Endodermal cell (in vitro differentiated cells): Measurements from ENCODE around the gene IL1RAP. TPM values are rescaled to one million over a fixed set of nuclear protein-coding genes. Genes with fewer than 3 reads are reported as not detected.

Experiments used
- DNase-seq: peaks from one replicate; pipeline ENCODE4 v3.0.0-alpha.2; 2017
- H3K27ac ChIP-seq: 2 replicates; pipeline ENCODE4 v1.5.1; 2013; ENCODE audit warnings: mild to moderate bottlenecking, low read depth, low read length, moderate library complexity
- H3K27me3 ChIP-seq: 2 replicates; pipeline ENCODE4 v1.6.1; 2013; ENCODE audit warnings: mild to moderate bottlenecking, low read length, moderate library complexity; ENCODE audit not compliant: insufficient read depth, control insufficient read depth, poor library complexity, severe bottlenecking
- H3K36me3 ChIP-seq: 2 replicates; pipeline ENCODE4 v1.7.0; 2013; ENCODE audit warnings: mild to moderate bottlenecking, low read length, moderate library complexity; ENCODE audit not compliant: control insufficient read depth, insufficient read depth
- H3K4me1 ChIP-seq: one replicate; pipeline ENCODE4 v1.7.0; 2013; ENCODE audit warnings: low read length; ENCODE audit not compliant: control insufficient read depth, insufficient read depth
- H3K4me3 ChIP-seq: 2 replicates; pipeline ENCODE4 v1.5.1; 2013; ENCODE audit warnings: mild to moderate bottlenecking, low read length, moderate library complexity
- H3K9ac ChIP-seq: 2 replicates; pipeline ENCODE4 v1.6.1; 2013; ENCODE audit warnings: mild to moderate bottlenecking, low read length, moderate library complexity; ENCODE audit not compliant: poor library complexity, severe bottlenecking; ENCODE audit errors: extremely low read depth
- H3K9me3 ChIP-seq: 2 replicates; pipeline ENCODE4 v1.6.1; 2013; ENCODE audit warnings: mild to moderate bottlenecking, low read length, moderate library complexity; ENCODE audit not compliant: control insufficient read depth
- H3K27ac Mint-ChIP-seq: 2 replicates; pipeline ENCODE4 v1.8.0; 2020; ENCODE audit warnings: mixed read lengths
- H3K27me3 Mint-ChIP-seq: 2 replicates; pipeline ENCODE4 v1.8.0; 2021; ENCODE audit warnings: mild to moderate bottlenecking, mixed read lengths; ENCODE audit not compliant: insufficient read depth
- H3K36me3 Mint-ChIP-seq: 2 replicates; pipeline ENCODE4 v1.8.0; 2020; ENCODE audit warnings: low read depth, mixed read lengths
- H3K4me1 Mint-ChIP-seq: 2 replicates; pipeline ENCODE4 v1.8.0; 2020; ENCODE audit warnings: mixed read lengths
- H3K4me3 Mint-ChIP-seq: 2 replicates; pipeline ENCODE4 v1.8.0; 2020; ENCODE audit warnings: mild to moderate bottlenecking, moderate library complexity, mixed read lengths
- H3K9me3 Mint-ChIP-seq: 2 replicates; pipeline ENCODE4 v1.8.0; 2020; ENCODE audit warnings: mild to moderate bottlenecking, mixed read lengths
- WGBS, 2 experiments: methylation state at CpG; one replicate each; pipeline versions ENCODE4 v1.1.5 to v1.1.7; 2013; ENCODE audit warnings: missing lambda C conversion rate in 2 of 2, mixed read lengths in 1 of 2; ENCODE audit not compliant: insufficient coverage in 1 of 2, insufficient read length in 1 of 2; 5-methylcytosine and 5-hydroxymethylcytosine counted together
- total RNA-seq, 2 donors: library from RNA; stranded (reverse); fragmentation: NEBNext Ultra II Directional in 1 of 2; extraction: Animal tissue kit (Norgen Biotek cat#: 25700) in 1 of 2; gene quantifications; 2 replicates in 1 of 2; 3 replicates in 1 of 2; pipeline ENCODE4 v1.2.1, GENCODE V29; 2021
- TF ChIP-seq, protein P1 (sequence below): fragments of 200-600 bp; sonication (generic); conservative IDR thresholded peaks from 2 replicates; pipeline ENCODE4 v1.5.0; 2021; ENCODE audit warnings: antibody characterized with exemption, mild to moderate bottlenecking

IL1RAP gene
- total RNA-seq, 2 donors from 2014 or later: 2.6 to 6.0 TPM

DNA sequence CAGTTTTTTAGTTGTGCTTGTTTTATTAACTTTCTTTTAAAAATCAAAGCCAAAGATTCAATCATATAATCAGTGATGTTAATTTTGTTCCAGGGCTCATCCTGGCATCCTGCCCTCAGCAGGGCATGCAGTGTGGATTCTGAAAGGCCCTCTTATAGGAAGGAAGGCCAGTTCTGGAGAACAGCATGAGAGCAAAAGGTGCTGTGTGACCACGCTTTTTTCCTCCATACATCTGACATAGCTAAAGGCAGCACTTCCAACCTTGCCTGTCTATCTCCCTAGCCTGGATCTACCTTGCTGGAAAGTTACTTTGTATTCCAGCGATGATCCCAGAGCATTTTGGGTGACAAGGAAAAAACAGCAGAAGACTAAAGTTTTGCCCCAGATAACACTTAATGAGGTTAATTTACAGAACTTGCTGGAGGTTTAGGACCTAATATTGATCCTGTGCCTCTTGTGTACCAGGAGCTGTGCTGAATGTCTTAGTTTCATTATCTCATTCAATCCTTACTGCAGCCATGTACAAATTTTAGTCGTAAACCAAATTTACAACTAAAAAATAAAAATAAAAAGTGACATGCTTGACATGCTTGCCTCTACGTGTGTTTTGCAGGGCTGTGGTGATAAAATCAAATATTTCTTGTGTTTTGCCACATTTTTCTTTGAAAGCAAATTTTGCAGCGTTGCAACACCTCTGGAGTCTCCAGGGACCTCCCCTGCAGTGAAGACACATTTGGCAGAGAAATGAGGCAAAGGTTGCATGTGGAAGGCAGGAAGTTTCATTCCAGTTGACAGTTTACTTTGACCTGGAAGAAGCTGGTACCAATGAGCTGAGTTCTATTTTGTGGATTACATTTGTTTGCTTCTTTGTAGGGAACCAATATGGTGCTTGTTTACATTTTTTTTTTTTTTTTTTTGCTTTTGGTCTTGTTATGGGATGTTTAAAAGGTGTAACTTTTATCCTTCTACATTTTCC lies 13.2 kb downstream of the IL1RAP start:
- Mint-ChIP-seq H3K4me3 (no peak overlapping the region), H3K27ac (no peak overlapping the region), H3K27me3 (no peaks in the 10 kb centered on the region)

GRCh38 chr3:190528706-190529105 lies 14.8 kb downstream of the IL1RAP start:
- Histone ChIP-seq H3K27me3 (no peaks in the 10 kb centered on the region), H3K36me3 (no peaks in the 10 kb centered on the region), H3K27ac (no peak overlapping the region), H3K4me1 (peaks cover 3% of the 10 kb centered on the region), H3K4me3 (no peak overlapping the region), H3K9ac (no peak overlapping the region), H3K9me3 (no peaks in the 10 kb centered on the region)
- Mint-ChIP-seq H3K36me3 (no peaks in the 10 kb centered on the region), H3K27ac (no peak overlapping the region), H3K4me3 (no peak overlapping the region), H3K9me3 (no peaks in the 10 kb centered on the region), H3K27me3 (no peaks in the 10 kb centered on the region), H3K4me1 (peaks cover 25% of the 10 kb centered on the region)
- 87 to 97% methylated on average over 3 of the region's 3 CpGs for WGBS, 2 experiments
- TF ChIP-seq, protein P1, sequence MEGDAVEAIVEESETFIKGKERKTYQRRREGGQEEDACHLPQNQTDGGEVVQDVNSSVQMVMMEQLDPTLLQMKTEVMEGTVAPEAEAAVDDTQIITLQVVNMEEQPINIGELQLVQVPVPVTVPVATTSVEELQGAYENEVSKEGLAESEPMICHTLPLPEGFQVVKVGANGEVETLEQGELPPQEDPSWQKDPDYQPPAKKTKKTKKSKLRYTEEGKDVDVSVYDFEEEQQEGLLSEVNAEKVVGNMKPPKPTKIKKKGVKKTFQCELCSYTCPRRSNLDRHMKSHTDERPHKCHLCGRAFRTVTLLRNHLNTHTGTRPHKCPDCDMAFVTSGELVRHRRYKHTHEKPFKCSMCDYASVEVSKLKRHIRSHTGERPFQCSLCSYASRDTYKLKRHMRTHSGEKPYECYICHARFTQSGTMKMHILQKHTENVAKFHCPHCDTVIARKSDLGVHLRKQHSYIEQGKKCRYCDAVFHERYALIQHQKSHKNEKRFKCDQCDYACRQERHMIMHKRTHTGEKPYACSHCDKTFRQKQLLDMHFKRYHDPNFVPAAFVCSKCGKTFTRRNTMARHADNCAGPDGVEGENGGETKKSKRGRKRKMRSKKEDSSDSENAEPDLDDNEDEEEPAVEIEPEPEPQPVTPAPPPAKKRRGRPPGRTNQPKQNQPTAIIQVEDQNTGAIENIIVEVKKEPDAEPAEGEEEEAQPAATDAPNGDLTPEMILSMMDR: no peak
- DNase-seq: no peak

More for the DNA sequence above, 13.2 kb downstream of the IL1RAP start:
- peaks cover 3% of the 10 kb centered on the region for H3K4me1 ChIP-seq
- H3K27ac ChIP-seq: no peak overlapping the region
- DNase-seq: no peak
- no peaks in the 10 kb centered on the region for H3K27me3 ChIP-seq
- no peak overlapping the region for H3K9ac ChIP-seq
- no peaks in the 10 kb centered on the region for H3K36me3 ChIP-seq
- H3K4me3 ChIP-seq: no peak overlapping the region
- H3K36me3 Mint-ChIP-seq: no peaks in the 10 kb centered on the region
- TF ChIP-seq, protein P1: no peak
- H3K9me3 Mint-ChIP-seq: no peaks in the 10 kb centered on the region
- WGBS, 2 experiments: 84 to 88% methylated on average over 3 to 5 of the region's 5 CpGs
- H3K4me1 Mint-ChIP-seq: peaks cover 25% of the 10 kb centered on the region
- no peaks in the 10 kb centered on the region for H3K9me3 ChIP-seq

DNA sequence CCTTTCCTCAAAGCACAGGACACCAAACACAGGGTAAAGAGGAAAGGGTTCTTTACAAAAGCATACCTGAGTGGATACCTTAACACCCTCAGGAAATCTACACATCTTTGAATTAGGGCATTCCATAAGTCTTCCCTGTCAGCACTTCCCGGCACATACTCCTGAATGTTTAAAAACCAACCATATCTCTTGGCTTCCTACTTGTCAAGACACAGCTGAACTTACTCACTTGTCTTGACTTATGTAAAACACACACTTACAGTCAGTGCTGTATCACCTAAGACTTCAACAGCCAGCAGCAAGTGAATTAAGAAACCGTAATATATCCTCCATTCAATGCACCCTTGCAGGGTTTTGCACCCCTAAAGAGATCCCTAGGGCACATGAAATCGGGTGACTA lies 17.5 kb downstream of the IL1RAP start:
- Histone ChIP-seq H3K9ac (no peak overlapping the region), H3K4me1 (peaks cover 3% of the 10 kb centered on the region), H3K36me3 (no peaks in the 10 kb centered on the region), H3K9me3 (no peaks in the 10 kb centered on the region), H3K4me3 (no peak overlapping the region), H3K27ac (no peak overlapping the region), H3K27me3 (no peaks in the 10 kb centered on the region)
- no peak overlapping the region for H3K4me3 Mint-ChIP-seq
- TF ChIP-seq, protein P1: no peak
- no peak overlapping the region for H3K27ac Mint-ChIP-seq
- 88 to 100% methylated on average over 2 to 3 of the region's 3 CpGs for WGBS, 2 experiments
- no peaks in the 10 kb centered on the region for H3K36me3 Mint-ChIP-seq
- H3K9me3 Mint-ChIP-seq: no peaks in the 10 kb centered on the region
- no peak for DNase-seq
- no peaks in the 10 kb centered on the region for H3K27me3 Mint-ChIP-seq
- H3K4me1 Mint-ChIP-seq: peaks cover 25% of the 10 kb centered on the region
